ENCODE measurements around the gene ATP5F1D. TPM values are rescaled to one million over a fixed set of nuclear protein-coding genes. Genes with fewer than 3 reads are reported as not detected.

The ATP5F1D gene
- total and polyA plus RNA-seq, 2 of the 13 experiments (the other 11 are each of a cell fraction or from before 2014, with no cell fraction given) = 39.4 to 78.7 TPM

DNA sequence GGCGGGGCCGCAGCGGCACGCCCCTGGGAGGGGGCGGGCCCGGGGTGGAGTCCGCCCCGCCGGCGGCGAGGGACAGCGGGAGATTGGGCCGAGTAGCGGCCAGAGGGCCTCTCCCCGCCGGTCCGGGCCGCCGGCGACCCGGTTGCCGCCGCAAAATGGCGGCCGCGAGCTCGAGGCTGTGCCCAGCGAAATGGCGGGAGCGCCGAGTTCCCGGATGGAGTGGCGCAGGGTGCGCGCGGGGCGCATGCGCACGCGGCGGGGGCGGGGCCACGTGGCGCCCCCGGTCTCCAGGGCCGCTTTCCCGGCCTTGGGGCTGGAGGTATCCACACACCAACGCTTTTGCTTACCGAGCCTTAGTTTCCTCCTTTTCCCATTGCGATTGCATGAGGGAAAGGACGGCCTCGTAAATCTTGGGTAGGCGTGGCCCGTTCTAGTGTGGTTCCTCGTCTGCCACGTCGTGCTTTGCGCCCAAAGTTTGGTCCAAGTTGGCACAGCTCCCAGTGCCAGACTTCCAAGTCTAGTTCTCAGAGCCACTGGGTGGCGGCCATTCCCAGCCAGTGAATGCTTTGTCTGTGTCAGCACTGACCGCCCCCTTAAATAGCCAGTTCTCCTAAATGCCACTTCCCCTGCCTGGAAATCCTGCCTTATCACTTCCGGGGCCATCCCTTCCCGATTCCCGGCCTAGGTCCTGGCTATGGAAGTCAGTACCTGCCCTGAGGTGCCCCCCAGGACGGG is 28.1 kb downstream of the ATP5F1D start (continued):
- TF ChIP-seq E2F2 (CRISPR knock-in tag; IDR thresholded peaks at IDR 0.05; ENCODE audit: borderline replicate concordance) = no peak
- peak; percentile 42; the same call in 1 of the 2 replicates for TF ChIP-seq ZNF639 (CRISPR knock-in tag; conservative IDR thresholded peaks at IDR 0.05)
- TF ChIP-seq, protein P1, sequence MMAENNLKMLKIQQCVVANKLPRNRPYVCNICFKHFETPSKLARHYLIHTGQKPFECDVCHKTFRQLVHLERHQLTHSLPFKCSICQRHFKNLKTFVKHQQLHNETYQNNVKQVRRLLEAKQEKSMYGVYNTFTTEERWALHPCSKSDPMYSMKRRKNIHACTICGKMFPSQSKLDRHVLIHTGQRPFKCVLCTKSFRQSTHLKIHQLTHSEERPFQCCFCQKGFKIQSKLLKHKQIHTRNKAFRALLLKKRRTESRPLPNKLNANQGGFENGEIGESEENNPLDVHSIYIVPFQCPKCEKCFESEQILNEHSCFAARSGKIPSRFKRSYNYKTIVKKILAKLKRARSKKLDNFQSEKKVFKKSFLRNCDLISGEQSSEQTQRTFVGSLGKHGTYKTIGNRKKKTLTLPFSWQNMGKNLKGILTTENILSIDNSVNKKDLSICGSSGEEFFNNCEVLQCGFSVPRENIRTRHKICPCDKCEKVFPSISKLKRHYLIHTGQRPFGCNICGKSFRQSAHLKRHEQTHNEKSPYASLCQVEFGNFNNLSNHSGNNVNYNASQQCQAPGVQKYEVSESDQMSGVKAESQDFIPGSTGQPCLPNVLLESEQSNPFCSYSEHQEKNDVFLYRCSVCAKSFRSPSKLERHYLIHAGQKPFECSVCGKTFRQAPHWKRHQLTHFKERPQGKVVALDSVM (CRISPR knock-in tag; IDR thresholded peaks at IDR 0.05) = no peak
- TF ChIP-seq TARDBP (CRISPR knock-in tag; IDR thresholded peaks at IDR 0.05) = no peak
- 0 out of 2 replicates have a peak, but pooled peaks have one; percentile 6 for TF ChIP-seq ETV5 (CRISPR knock-in tag; IDR thresholded peaks at IDR 0.05; ENCODE audit: borderline replicate concordance)
- TF ChIP-seq, protein P2, sequence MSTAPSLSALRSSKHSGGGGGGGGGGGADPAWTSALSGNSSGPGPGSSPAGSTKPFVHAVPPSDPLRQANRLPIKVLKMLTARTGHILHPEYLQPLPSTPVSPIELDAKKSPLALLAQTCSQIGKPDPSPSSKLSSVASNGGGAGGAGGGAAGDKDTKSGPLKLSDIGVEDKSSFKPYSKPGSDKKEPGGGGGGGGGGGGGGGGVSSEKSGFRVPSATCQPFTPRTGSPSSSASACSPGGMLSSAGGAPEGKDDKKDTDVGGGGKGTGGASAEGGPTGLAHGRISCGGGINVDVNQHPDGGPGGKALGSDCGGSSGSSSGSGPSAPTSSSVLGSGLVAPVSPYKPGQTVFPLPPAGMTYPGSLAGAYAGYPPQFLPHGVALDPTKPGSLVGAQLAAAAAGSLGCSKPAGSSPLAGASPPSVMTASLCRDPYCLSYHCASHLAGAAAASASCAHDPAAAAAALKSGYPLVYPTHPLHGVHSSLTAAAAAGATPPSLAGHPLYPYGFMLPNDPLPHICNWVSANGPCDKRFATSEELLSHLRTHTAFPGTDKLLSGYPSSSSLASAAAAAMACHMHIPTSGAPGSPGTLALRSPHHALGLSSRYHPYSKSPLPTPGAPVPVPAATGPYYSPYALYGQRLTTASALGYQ (CRISPR knock-in tag; IDR thresholded peaks at IDR 0.05) = no peak
- TF ChIP-seq TOPORS (CRISPR knock-in tag; IDR thresholded peaks at IDR 0.05) = no peak
- TF ChIP-seq ZKSCAN8 (CRISPR knock-in tag; IDR thresholded peaks at IDR 0.05; ENCODE audit: borderline replicate concordance) = no peak
- TF ChIP-seq ZNF337 (CRISPR knock-in tag; IDR thresholded peaks at IDR 0.05; ENCODE audit: borderline replicate concordance, low read depth) = no peak
- TF ChIP-seq TBX3 (IDR thresholded peaks at IDR 0.05; ENCODE audit: borderline replicate concordance) = peak; percentile 23; the same call in 1 of the 2 replicates
- TF ChIP-seq KDM1A (CRISPR knock-in tag; IDR thresholded peaks at IDR 0.05) = no peak
- TF ChIP-seq ZNF468 (CRISPR knock-in tag; IDR thresholded peaks at IDR 0.05) = no peak
- TF ChIP-seq PLSCR1 (CRISPR knock-in tag; IDR thresholded peaks at IDR 0.05; ENCODE audit: borderline replicate concordance) = no peak
- no peak for TF ChIP-seq HCFC1 (IDR thresholded peaks at IDR 0.05; ENCODE audit: low read depth, low read length)
- TF ChIP-seq WIZ (CRISPR knock-in tag; IDR thresholded peaks at IDR 0.05) = no peak
- TF ChIP-seq SMYD3 (CRISPR knock-in tag; IDR thresholded peaks at IDR 0.05) = no peak
- TF ChIP-seq, protein P3, sequence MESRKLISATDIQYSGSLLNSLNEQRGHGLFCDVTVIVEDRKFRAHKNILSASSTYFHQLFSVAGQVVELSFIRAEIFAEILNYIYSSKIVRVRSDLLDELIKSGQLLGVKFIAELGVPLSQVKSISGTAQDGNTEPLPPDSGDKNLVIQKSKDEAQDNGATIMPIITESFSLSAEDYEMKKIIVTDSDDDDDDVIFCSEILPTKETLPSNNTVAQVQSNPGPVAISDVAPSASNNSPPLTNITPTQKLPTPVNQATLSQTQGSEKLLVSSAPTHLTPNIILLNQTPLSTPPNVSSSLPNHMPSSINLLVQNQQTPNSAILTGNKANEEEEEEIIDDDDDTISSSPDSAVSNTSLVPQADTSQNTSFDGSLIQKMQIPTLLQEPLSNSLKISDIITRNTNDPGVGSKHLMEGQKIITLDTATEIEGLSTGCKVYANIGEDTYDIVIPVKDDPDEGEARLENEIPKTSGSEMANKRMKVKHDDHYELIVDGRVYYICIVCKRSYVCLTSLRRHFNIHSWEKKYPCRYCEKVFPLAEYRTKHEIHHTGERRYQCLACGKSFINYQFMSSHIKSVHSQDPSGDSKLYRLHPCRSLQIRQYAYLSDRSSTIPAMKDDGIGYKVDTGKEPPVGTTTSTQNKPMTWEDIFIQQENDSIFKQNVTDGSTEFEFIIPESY (CRISPR knock-in tag; IDR thresholded peaks at IDR 0.05) = no peak
- peak; percentile 75; the same call in 1 of the 2 replicates for TF ChIP-seq CCDC6 (CRISPR knock-in tag; IDR thresholded peaks at IDR 0.05)
- no peak for TF ChIP-seq ZNF567 (CRISPR knock-in tag; IDR thresholded peaks at IDR 0.05; ENCODE audit: borderline replicate concordance)
- no peak for TF ChIP-seq CCAR2 (optimal IDR thresholded peaks at IDR 0.05; ENCODE audit: low read depth, low read length)

All from HepG2 (cell line).